ENCODE results near the gene NUP58.

NUP58 gene

DNA sequence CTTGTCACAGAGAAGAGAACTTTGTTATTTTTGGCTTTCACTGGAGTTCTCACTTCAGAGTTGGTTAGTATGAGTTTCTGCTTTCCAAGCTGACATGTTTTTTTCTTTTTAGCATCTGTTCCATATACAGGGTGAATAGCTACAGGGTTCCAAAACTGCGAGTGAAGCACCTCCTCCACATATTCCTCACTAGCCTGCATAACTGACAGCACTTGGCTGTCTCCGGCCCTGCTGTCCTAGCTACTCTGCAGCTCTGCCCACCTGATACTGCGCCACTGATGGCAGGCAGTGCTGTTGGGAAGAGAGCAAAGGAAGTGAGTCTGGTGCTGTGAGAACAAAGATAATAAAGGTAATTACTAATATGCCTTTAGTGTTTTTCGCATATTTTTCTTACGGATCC is 77.1 kb downstream of the NUP58 start:
- DNase-seq: no peak

DNA sequence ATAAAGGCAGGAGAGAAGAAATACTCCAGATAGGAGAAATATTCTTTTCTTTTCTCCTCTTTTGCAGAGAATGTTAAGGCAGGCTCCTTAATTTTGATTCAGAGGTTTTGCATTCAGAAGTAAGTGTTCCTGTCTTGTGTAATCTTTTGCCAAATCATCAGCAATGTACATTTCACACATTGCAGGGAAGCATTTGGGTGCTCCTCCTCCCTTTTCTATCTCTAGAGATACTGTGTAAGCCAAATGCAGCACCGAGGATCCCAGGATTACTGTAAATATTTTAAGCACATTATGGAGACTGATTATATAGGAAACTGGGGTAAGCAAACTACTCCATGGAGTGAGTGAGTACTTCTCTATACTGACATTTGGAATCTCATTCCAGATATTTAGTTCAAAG is 77.6 kb downstream of the NUP58 start:
- no peak for DNase-seq

DNA sequence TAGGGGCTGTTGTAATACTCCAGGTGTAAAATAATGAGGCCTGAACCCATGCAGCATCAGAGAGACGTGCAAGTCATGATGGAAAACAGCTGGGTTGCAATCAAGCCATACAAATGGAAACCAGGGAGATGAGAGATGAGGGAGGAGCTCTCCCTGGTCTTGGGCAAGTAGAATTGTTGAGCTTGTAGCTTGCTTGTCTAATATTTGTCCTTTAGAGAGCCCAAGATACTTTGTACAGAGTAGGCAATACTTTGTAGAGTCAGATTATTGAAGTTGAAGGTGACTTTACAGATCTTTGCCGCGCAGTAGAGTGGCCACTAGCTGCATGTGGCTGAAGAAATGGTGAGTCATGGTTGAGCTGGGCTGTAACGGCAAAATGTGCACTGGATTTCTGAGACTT is 78.7 kb downstream of the NUP58 start:
- DNase-seq: no peak

DNA sequence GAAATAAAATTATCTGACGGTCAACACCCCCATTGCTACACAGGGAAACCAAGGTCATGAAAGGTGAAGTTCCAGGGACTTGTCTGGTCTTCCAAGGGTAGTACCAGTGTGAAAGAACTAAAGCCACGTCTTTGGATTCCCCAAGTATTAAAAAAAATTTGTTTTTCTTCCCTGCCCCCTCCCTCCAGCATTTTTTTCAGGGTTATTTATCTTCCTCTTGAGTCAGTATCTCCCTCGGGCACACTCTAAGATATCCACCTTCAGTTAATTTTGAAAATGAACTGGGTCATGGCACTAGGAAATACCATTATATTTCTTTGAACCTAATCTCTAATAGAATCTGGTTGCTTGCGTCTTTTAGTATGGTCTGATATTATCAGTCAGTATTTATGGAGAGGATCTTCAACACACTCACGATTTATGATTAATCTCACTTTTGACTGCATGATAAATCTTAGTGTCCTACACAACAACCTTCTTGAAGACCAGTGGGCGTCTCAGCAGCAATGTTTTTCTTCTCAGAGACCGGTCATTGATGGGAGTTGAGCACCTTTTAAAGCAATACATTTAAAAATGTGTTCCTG is 79.4 kb downstream of the NUP58 start:
- DNase-seq: no peak

DNA sequence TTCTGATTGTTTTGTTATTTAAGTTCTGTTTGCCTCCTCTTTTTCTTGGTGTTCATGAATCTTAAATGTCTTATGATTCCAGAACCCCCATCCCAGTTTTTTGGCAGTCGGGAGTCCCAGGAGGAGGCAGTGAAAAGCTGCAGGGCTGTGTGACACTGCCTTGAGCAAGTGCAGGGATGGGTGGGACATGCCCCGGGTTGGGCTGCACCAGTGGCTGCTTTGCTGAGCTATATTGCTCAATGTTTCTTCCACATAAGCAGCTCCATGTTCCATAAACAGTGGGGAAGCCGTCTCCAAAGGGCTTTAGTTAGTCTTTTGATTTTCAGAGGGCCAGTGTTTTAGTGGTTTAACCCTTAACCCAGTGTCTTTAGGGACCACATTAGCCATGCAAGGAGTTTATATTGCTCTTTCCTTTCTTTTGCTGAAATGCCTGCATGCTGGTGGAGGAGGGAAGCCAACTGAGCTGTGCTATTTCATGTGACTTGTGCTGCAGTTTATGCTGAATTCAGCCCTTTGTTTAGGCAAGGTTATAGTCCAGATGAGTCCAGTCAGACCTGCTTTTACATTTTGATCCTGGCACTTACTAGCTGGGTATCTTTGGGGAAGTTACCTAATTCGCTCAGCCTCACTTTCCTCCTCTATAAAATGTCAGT is 83.5 kb downstream of the NUP58 start:
- DNase-seq: no peak

DNA sequence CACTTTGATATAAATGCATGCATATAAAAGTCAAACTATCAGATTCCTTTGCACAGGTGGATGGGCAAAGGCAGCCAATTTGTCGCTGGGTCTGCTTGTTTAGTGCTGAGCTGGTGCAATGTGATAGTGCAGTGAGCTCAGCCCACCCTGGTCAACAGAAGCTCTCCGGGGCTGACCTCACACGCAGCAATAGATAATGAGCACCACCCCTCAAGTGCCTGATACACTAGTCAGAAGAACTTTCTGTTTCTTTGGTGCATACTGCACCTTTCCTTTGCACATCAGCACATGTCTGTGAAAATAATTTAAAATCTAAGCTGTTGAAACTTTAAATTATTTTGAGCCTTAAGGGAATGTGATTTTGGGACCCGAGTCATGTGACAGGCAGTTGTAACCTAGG is 90.5 kb downstream of the NUP58 start:
- DNase-seq: no peak
